ENCODE measurements around the gene VPS26B.

Gene VPS26B

DNA sequence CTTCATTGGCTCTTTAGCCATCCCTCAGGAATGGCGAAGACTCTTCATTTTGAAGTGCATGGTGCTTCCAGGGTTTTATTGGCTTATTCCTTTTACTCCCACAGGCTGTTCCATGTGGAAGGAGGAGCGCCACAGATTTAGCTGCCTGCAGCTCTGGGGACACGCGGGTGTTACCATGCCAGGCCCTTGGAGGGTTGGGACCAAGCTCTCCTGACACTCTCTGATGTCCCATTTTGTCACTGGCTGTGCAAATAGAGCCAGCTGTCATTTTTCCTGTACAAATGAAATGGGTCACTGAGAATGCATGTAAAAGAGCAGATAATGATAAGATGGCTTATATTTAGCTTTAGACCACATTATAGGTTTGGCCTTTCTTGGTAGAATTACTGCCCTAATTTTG, 19.4 kb downstream of the VPS26B start:
- TF ChIP-seq CTCF (conservative IDR thresholded peaks at IDR 0.05) (no peak), ZFX (IDR thresholded peaks at IDR 0.05) (no peak)
- no peak overlapping the region for H3K27ac ChIP-seq

- no peak overlapping the region for H3K27ac ChIP-seq
- TF ChIP-seq CTCF (conservative IDR thresholded peaks at IDR 0.05) (peak; percentile 46), ZFX (IDR thresholded peaks at IDR 0.05) (no peak)
These were observed 20.1 kb downstream of the VPS26B start for GRCh38 chr11:134244593-134244992.

- no peak for TF ChIP-seq ZFX (IDR thresholded peaks at IDR 0.05)
- no peak for TF ChIP-seq CTCF (conservative IDR thresholded peaks at IDR 0.05)
- H3K27ac ChIP-seq, result no peak overlapping the region
These were observed 21.0 kb downstream of the VPS26B start for GRCh38 chr11:134245434-134245833.

- H3K27ac ChIP-seq, result no peak overlapping the region
- no peak for TF ChIP-seq CTCF (conservative IDR thresholded peaks at IDR 0.05)
- no peak for TF ChIP-seq ZFX (IDR thresholded peaks at IDR 0.05)
These were observed 21.6 kb downstream of the VPS26B start for GRCh38 chr11:134246100-134246499.

- TF ChIP-seq CTCF (conservative IDR thresholded peaks at IDR 0.05), result no peak
- H3K27ac ChIP-seq, result no peak overlapping the region
These were observed 22.2 kb downstream of the VPS26B start for GRCh38 chr11:134246678-134247077.

GRCh38 chr11:134248910-134249480, 24.5 kb downstream of the VPS26B start:
- TF ChIP-seq ZFX (IDR thresholded peaks at IDR 0.05) (no peak), CTCF (conservative IDR thresholded peaks at IDR 0.05) (no peak)
- H3K27ac ChIP-seq, result no peak overlapping the region

- no peak for TF ChIP-seq CTCF (conservative IDR thresholded peaks at IDR 0.05)
- TF ChIP-seq ZFX (IDR thresholded peaks at IDR 0.05), result no peak
- H3K27ac ChIP-seq, result no peak overlapping the region
These were observed 25.8 kb downstream of the VPS26B start for GRCh38 chr11:134250246-134250645.
